Measurements from ENCODE around the gene KIF5C.

Gene KIF5C

DNA sequence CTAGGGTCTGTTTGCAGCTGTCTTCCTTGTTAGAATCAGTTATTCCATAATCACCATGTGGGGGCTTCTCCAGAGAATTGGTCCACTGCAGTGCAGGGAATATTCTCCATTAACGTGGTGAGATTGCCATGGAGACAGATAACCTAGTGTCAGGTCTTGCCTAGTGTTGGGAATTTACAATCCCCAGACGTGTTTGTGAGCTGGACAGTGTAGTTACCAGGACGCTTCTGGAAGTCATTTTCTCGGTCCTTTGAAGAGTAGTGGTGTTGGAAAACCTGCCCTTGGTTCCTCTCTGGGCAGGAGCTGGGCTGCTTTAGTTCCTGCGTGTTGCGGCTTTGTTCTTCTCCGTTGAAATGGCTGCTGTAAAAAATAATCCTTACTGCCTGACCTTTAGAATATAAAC is 94.6 kb downstream of the KIF5C start:
- Histone ChIP-seq H3K27ac (no peak overlapping the region), H3K4me2 (ENCODE audit: low read length) (no peak overlapping the region), H3K4me1 (no peaks in the 10 kb centered on the region), H3K9ac (no peak overlapping the region), H3K27me3 (ENCODE audit: control insufficient read depth, insufficient read depth, low read length) (no peaks in the 10 kb centered on the region), H3K9me3 (ENCODE audit: control insufficient read depth, low read length) (no peaks in the 10 kb centered on the region), H3K79me2 (no peaks in the 10 kb centered on the region), H3K4me3 (ENCODE audit: low read depth, low read length) (no peak overlapping the region), H3K36me3 (ENCODE audit: control insufficient read depth, insufficient read depth, low read length) (no peaks in the 10 kb centered on the region), H2AFZ (no peak overlapping the region)
- TF ChIP-seq CTCF (IDR thresholded peaks at IDR 0.05) = no peak

DNA sequence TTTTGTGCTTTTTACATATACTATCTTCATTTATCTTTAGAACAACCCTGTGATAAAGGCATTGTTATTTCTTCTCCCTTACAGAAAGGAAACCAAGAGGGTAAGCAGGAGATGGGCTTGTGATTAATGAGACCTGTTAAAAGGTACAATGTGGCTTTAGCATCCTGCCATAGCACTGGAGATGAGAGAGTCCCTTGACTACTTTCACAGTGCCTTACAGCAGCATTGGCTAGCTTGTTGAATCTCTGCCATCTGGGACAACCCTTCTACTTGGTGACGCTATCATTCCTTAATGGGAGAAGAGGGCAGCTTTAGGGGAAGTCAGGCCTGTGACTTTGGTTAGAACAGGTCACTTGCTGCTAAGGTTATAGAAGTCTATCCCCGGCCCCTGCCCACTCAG is 95.4 kb downstream of the KIF5C start:
- no peak overlapping the region for H3K4me2 ChIP-seq (ENCODE audit: low read length)
- no peak overlapping the region for H3K4me3 ChIP-seq (ENCODE audit: low read depth, low read length)
- no peaks in the 10 kb centered on the region for H3K27me3 ChIP-seq (ENCODE audit: control insufficient read depth, insufficient read depth, low read length)
- H3K27ac ChIP-seq = no peak overlapping the region
- H2AFZ ChIP-seq = no peak overlapping the region
- no peak for TF ChIP-seq CTCF (IDR thresholded peaks at IDR 0.05)
- no peaks in the 10 kb centered on the region for H3K79me2 ChIP-seq
- H3K9ac ChIP-seq = no peak overlapping the region
- H3K4me1 ChIP-seq = no peaks in the 10 kb centered on the region
- no peaks in the 10 kb centered on the region for H3K36me3 ChIP-seq (ENCODE audit: control insufficient read depth, insufficient read depth, low read length)
- no peaks in the 10 kb centered on the region for H3K9me3 ChIP-seq (ENCODE audit: control insufficient read depth, low read length)

- Histone ChIP-seq H3K36me3 (ENCODE audit: control insufficient read depth, insufficient read depth, low read length) (no peaks in the 10 kb centered on the region), H3K79me2 (no peaks in the 10 kb centered on the region), H3K9me3 (ENCODE audit: control insufficient read depth, low read length) (no peaks in the 10 kb centered on the region), H3K4me3 (ENCODE audit: low read depth, low read length) (no peak overlapping the region), H3K27ac (no peak overlapping the region), H3K27me3 (ENCODE audit: control insufficient read depth, insufficient read depth, low read length) (no peaks in the 10 kb centered on the region), H2AFZ (no peak overlapping the region), H3K9ac (no peak overlapping the region), H3K4me2 (ENCODE audit: low read length) (no peak overlapping the region), H3K4me1 (no peaks in the 10 kb centered on the region)
- TF ChIP-seq CTCF (IDR thresholded peaks at IDR 0.05) = no peak
Observed at GRCh38 chr2:148971547-148971946, 96.5 kb downstream of the KIF5C start.

DNA sequence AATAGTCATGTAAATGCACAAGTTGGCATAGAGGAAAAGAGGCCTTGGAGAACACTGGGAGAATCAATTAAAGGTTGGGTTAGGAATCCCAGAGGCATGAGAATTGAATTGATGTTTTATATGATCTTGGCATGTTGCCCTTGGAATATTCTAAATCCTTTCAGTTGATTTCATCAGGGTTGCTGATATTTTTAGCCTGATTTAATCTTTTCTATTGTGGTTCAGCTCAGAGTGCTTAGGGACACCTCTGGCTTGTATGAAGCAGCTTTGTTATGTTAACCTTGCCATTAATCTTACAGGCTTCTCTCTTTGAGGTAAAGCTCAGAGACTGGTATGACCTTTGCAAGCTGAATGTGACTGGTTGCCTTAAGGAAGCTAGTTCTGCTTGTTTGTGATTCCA is 99.1 kb downstream of the KIF5C start:
- Histone ChIP-seq H3K36me3 (ENCODE audit: control insufficient read depth, insufficient read depth, low read length) (no peaks in the 10 kb centered on the region), H3K4me2 (ENCODE audit: low read length) (no peak overlapping the region), H3K9ac (no peak overlapping the region), H3K9me3 (ENCODE audit: control insufficient read depth, low read length) (no peaks in the 10 kb centered on the region), H3K27me3 (ENCODE audit: control insufficient read depth, insufficient read depth, low read length) (no peaks in the 10 kb centered on the region), H3K27ac (no peak overlapping the region), H3K79me2 (no peaks in the 10 kb centered on the region), H2AFZ (no peak overlapping the region), H3K4me3 (ENCODE audit: low read depth, low read length) (no peak overlapping the region), H3K4me1 (no peaks in the 10 kb centered on the region)
- no peak for TF ChIP-seq CTCF (IDR thresholded peaks at IDR 0.05)

GRCh38 chr2:148978026-148978685 is 103.1 kb downstream of the KIF5C start:
- no peaks in the 10 kb centered on the region for H3K4me1 ChIP-seq
- H2AFZ ChIP-seq = no peak overlapping the region
- no peaks in the 10 kb centered on the region for H3K79me2 ChIP-seq
- H3K27ac ChIP-seq = no peak overlapping the region
- no peaks in the 10 kb centered on the region for H3K36me3 ChIP-seq (ENCODE audit: control insufficient read depth, insufficient read depth, low read length)
- no peaks in the 10 kb centered on the region for H3K27me3 ChIP-seq (ENCODE audit: control insufficient read depth, insufficient read depth, low read length)
- no peak overlapping the region for H3K9ac ChIP-seq
- no peaks in the 10 kb centered on the region for H3K9me3 ChIP-seq (ENCODE audit: control insufficient read depth, low read length)
- TF ChIP-seq CTCF (IDR thresholded peaks at IDR 0.05) = no peak
- H3K4me2 ChIP-seq (ENCODE audit: low read length) = no peak overlapping the region
- H3K4me3 ChIP-seq (ENCODE audit: low read depth, low read length) = no peak overlapping the region
